H1 (cell line): ENCODE measurements around the gene GMCL2. TPM values are rescaled to one million over a fixed set of nuclear protein-coding genes. Genes with fewer than 3 reads are reported as not detected.

Experiments used
- CTCF ChIA-PET: fragments of 300-600 bp; sonication (Branson Sonifier 250); formaldehyde crosslinking; loops from one replicate; lab custom pipeline; 2021; ENCODE audit not compliant: partially characterized antibody; lab: Charles Lee
- POLR2A ChIA-PET: fragments of 300-600 bp; sonication (Branson Sonifier 250); formaldehyde crosslinking; loops from one replicate; lab custom pipeline; 2021; ENCODE audit warnings: inconsistent platforms; ENCODE audit not compliant: partially characterized antibody; lab: Charles Lee
- DNase-seq, 2 experiments: peaks; one replicate each; pipeline versions ENCODE4 v3.0.0 to v3.0.0-alpha.2; 2010 to 2022; ENCODE audit warnings: low spot score in 2 of 2, low read depth in 1 of 2, mixed read lengths in 1 of 2
- FAIRE-seq: peaks from 2 replicates; lab custom pipeline; 2011; peaks lifted over from hg19 to GRCh38; lab: Jason Lieb, UNC
- H2AFZ ChIP-seq: 2 replicates; pipeline ENCODE4 v1.8.1; 2012; ENCODE audit warnings: low read length, inconsistent platforms
- H2AK5ac ChIP-seq: 2 replicates; pipeline ENCODE4 v1.6.1; 2013; ENCODE audit warnings: low read depth, low read length
- H2BK120ac ChIP-seq: replicated peaks from 2 replicates; pipeline ENCODE3; 2013; ENCODE audit warnings: low read depth, low read length, inconsistent platforms
- H2BK12ac ChIP-seq: 2 replicates; pipeline ENCODE4 v1.6.1; 2013; ENCODE audit warnings: low read depth, low read length
- H2BK15ac ChIP-seq: 2 replicates; pipeline ENCODE4 v1.6.1; 2013; ENCODE audit warnings: low read length
- H2BK20ac ChIP-seq: 2 replicates; pipeline ENCODE4 v1.6.1; 2013; ENCODE audit warnings: low read length
- H2BK5ac ChIP-seq: 2 replicates; pipeline ENCODE4 v1.6.1; 2013; ENCODE audit warnings: low read depth, low read length
- H3K14ac ChIP-seq: 2 replicates; pipeline ENCODE4 v1.6.1; 2013; ENCODE audit warnings: inconsistent platforms; ENCODE audit not compliant: insufficient read length
- H3K18ac ChIP-seq: 2 replicates; pipeline ENCODE4 v1.6.1; 2013; ENCODE audit warnings: low read length; ENCODE audit errors: extremely low read depth
- H3K23ac ChIP-seq: 2 replicates; pipeline ENCODE4 v1.6.1; 2013; ENCODE audit warnings: inconsistent platforms; ENCODE audit not compliant: insufficient read length
- H3K23me2 ChIP-seq: 2 replicates; pipeline ENCODE4 v1.6.1; 2013; ENCODE audit warnings: low read depth, low read length
- H3K27ac ChIP-seq: 2 replicates; pipeline ENCODE4 v1.6.1; 2011; ENCODE audit warnings: low read depth, low read length, inconsistent platforms
- H3K27me3 ChIP-seq, 4 experiments: replicated peaks in 1 of 4; 1 replicate in 1 of 4; 2 replicates in 3 of 4; pipeline versions ENCODE4 v1.6.1 to v1.8.1; 2011 to 2013; ENCODE audit warnings: low read length in 3 of 4, mild to moderate bottlenecking in 3 of 4, inconsistent platforms in 2 of 4, mixed read lengths in 2 of 4, moderate library complexity in 1 of 4; ENCODE audit not compliant: control insufficient read depth in 3 of 4, insufficient read depth in 3 of 4; ENCODE audit errors: extremely low read depth in 1 of 4
- H3K36me3 ChIP-seq, 4 experiments: 2 replicates each; pipeline versions ENCODE4 v1.6.1 to v1.8.1; 2011 to 2013; ENCODE audit warnings: mild to moderate bottlenecking in 4 of 4, low read length in 3 of 4, moderate library complexity in 2 of 4, control low read depth in 1 of 4, inconsistent platforms in 1 of 4; ENCODE audit not compliant: insufficient read depth in 4 of 4, control insufficient read depth in 2 of 4
- H3K4ac ChIP-seq: replicated peaks from 2 replicates; pipeline ENCODE3; 2013; ENCODE audit warnings: low read length, low read depth, mixed read lengths, inconsistent platforms; ENCODE audit not compliant: insufficient read length
- H3K4me1 ChIP-seq, 4 experiments: replicated peaks in 1 of 4; 1 replicate in 1 of 4; 2 replicates in 3 of 4; pipeline versions ENCODE4 v1.6.1 to v1.8.1; 2011 to 2013; ENCODE audit warnings: low read length in 3 of 4, inconsistent platforms in 2 of 4, mixed read lengths in 1 of 4; ENCODE audit not compliant: insufficient read depth in 4 of 4, control insufficient read depth in 3 of 4
- H3K4me2 ChIP-seq, 2 experiments: 2 replicates each; pipeline versions ENCODE4 v1.6.1 to v1.8.1; 2011 to 2013; ENCODE audit warnings: low read depth in 2 of 2, low read length in 2 of 2, control low read depth in 1 of 2, inconsistent platforms in 1 of 2, mild to moderate bottlenecking in 1 of 2; ENCODE audit not compliant: insufficient read depth in 1 of 2
- H3K4me3 ChIP-seq, 4 experiments: fragments of 200-600, 300-600 bp in 1 of 4; sonication (generic), shearing (Covaris generic), sonication (Bioruptor Twin) in 1 of 4; 2 replicates each; pipeline versions ENCODE4 v1.5.1 to v1.8.1; 2011 to 2016; ENCODE audit warnings: low read length in 4 of 4, low read depth in 3 of 4, control low read depth in 2 of 4, inconsistent platforms in 2 of 4, mild to moderate bottlenecking in 2 of 4, mixed read lengths in 1 of 4, moderate library complexity in 1 of 4; ENCODE audit not compliant: insufficient read depth in 2 of 4; ENCODE audit errors: extremely low read depth in 1 of 4
- H3K56ac ChIP-seq: replicated peaks from 2 replicates; pipeline ENCODE3; 2013; ENCODE audit warnings: low read depth, mild to moderate bottlenecking, mixed read lengths, low read length, inconsistent platforms; ENCODE audit not compliant: insufficient read length
- H3K79me1 ChIP-seq: 2 replicates; pipeline ENCODE4 v1.6.1; 2013; ENCODE audit warnings: low read depth, low read length, control low read depth
- H3K79me2 ChIP-seq, 2 experiments: 2 replicates each; pipeline versions ENCODE4 v1.6.1 to v1.8.1; 2012 to 2013; ENCODE audit warnings: low read length in 2 of 2, mild to moderate bottlenecking in 2 of 2, inconsistent platforms in 1 of 2; ENCODE audit not compliant: insufficient read depth in 2 of 2, control insufficient read depth in 1 of 2
- H3K9ac ChIP-seq, 4 experiments: replicated peaks in 1 of 4; 1 replicate in 1 of 4; 2 replicates in 3 of 4; pipeline versions ENCODE4 v1.6.1 to v1.8.1; 2011 to 2013; ENCODE audit warnings: low read depth in 3 of 4, low read length in 3 of 4, control low read depth in 2 of 4, mild to moderate bottlenecking in 2 of 4, moderate library complexity in 2 of 4, inconsistent platforms in 1 of 4; ENCODE audit errors: extremely low read depth in 1 of 4
- H3K9me3 ChIP-seq, 2 experiments: 2 replicates each; pipeline versions ENCODE4 v1.6.1 to v1.8.1; 2012 to 2013; ENCODE audit warnings: mild to moderate bottlenecking in 2 of 2, moderate library complexity in 2 of 2, control low read depth in 1 of 2, inconsistent platforms in 1 of 2, low read depth in 1 of 2, low read length in 1 of 2, mixed read lengths in 1 of 2; ENCODE audit not compliant: insufficient read depth in 2 of 2
- H4K20me1 ChIP-seq, 2 experiments: replicated peaks in 1 of 2; 2 replicates each; pipeline versions ENCODE3 to v1.8.1; 2011 to 2013; ENCODE audit warnings: inconsistent platforms in 2 of 2, low read length in 2 of 2, mild to moderate bottlenecking in 1 of 2; ENCODE audit not compliant: insufficient read depth in 2 of 2, control insufficient read depth in 1 of 2
- H4K5ac ChIP-seq: 2 replicates; pipeline ENCODE4 v1.6.1; 2013; ENCODE audit warnings: low read length, low read depth, mixed read lengths, inconsistent platforms; ENCODE audit not compliant: insufficient read length
- H4K8ac ChIP-seq: 2 replicates; pipeline ENCODE4 v1.8.0; 2013; ENCODE audit warnings: mild to moderate bottlenecking, moderate library complexity, low read length, inconsistent platforms; ENCODE audit not compliant: insufficient read depth; ENCODE audit errors: extremely low read depth
- H4K91ac ChIP-seq: replicated peaks from 2 replicates; pipeline ENCODE3; 2013; ENCODE audit warnings: low read length, mixed read lengths, inconsistent platforms; ENCODE audit not compliant: insufficient read length
- CBX5 ChIP-seq: fragments of 300-800, 300-1000 bp; sonication (generic); IDR thresholded peaks from 2 replicates; pipeline ENCODE4 v1.7.1; 2016; ENCODE audit warnings: antibody characterized with exemption, low read length, low read depth
- CHD1 ChIP-seq: IDR thresholded peaks from 2 replicates; pipeline ENCODE4 v1.6.1; 2012; ENCODE audit warnings: low read depth, low read length, improper control_type of control experiment
- CREB1 ChIP-seq: IDR thresholded peaks from 2 replicates; pipeline ENCODE4 v1.6.1; 2012; ENCODE audit warnings: inconsistent platforms
- RAD21 ChIP-seq, 2 experiments: IDR thresholded peaks in 1 of 2; conservative IDR thresholded peaks in 1 of 2; 2 replicates each; pipeline ENCODE4 v1.6.1; 2011; ENCODE audit warnings: low read depth in 2 of 2, low read length in 2 of 2, improper control_type of control experiment in 1 of 2, inconsistent platforms in 1 of 2, mild to moderate bottlenecking in 1 of 2, moderate library complexity in 1 of 2
- SP2 ChIP-seq: IDR thresholded peaks from 2 replicates; pipeline ENCODE4 v1.6.1; 2012; ENCODE audit warnings: mild to moderate bottlenecking, low read length, inconsistent platforms
- SUZ12 ChIP-seq: fragments of 200-600 bp; sonication (generic); IDR thresholded peaks from 2 replicates; pipeline ENCODE4 v1.6.1; 2012; ENCODE audit warnings: mild to moderate bottlenecking, inconsistent platforms, low read length, moderate library complexity, mixed read lengths
- TAF7 ChIP-seq: optimal IDR thresholded peaks from 2 replicates; pipeline ENCODE3; 2011; ENCODE audit warnings: low read depth, mild to moderate bottlenecking, inconsistent platforms, low read length, moderate library complexity, borderline replicate concordance
- WGBS, 2 experiments: shearing (Covaris generic) in 1 of 2; methylation state at CpG; one replicate each; pipeline versions ENCODE4 v1.1.6 to v1.1.7; 2013 to 2015; ENCODE audit warnings: low lambda C conversion rate in 2 of 2, mixed read lengths in 2 of 2, inconsistent platforms in 1 of 2, low coverage in 1 of 2, missing lambda C conversion rate in 1 of 2; ENCODE audit not compliant: insufficient replicate concordance in 2 of 2, insufficient coverage in 1 of 2, insufficient read length in 1 of 2; ENCODE audit errors: extremely low coverage in 1 of 2, missing lambda C conversion rate in 1 of 2; 5-methylcytosine and 5-hydroxymethylcytosine counted together
- polyA plus RNA-seq, 7 experiments: library from polyadenylated mRNA; depleted of rRNA in 3 of 7; stranded (reverse) in 5 of 7; unstranded in 2 of 7; fragments of >200 nt in 5 of 7; fragments of 200-250 nt in 2 of 7; gene quantifications; 1 replicate in 5 of 7; 2 replicates in 1 of 7; 4 replicates in 1 of 7; pipeline versions ENCODE4 v1.2.1 to v1.2.3, GENCODE V29; 2011 to 2013; ENCODE audit warnings: missing spikeins in 2 of 7, mixed read lengths in 2 of 7
- total RNA-seq: library from RNA; stranded (reverse); fragmentation: NEBNext Ultra II Directional; extraction: Animal tissue kit (Norgen Biotek cat#: 25700); gene quantifications from 2 replicates; pipeline ENCODE4 v1.2.1, GENCODE V29; 2021

Gene GMCL2
- total and polyA plus RNA-seq, 2 of the 8 experiments (the other 6 are each of a cell fraction or from before 2014, with no cell fraction given) = 0.13 TPM; not detected in 1

GRCh38 chr5:178216088-178216534 is 28.9 kb upstream of the GMCL2 start:
- Histone ChIP-seq H2BK20ac (no peak overlapping the region), H3K9ac (no peak overlapping the region; a peak in 1 of 7 replicates), H3K4me1 (peaks cover 0 to 5% (median 1%) of the 10 kb centered on the region in 4 experiments; a peak in 2 of 7 replicates), H2AK5ac (no peak overlapping the region), H3K36me3 (peaks cover 10 to 75% (median 31%) of the 10 kb centered on the region in 4 experiments), H3K23me2 (no peaks in the 10 kb centered on the region), H4K8ac (no peak overlapping the region), H2BK15ac (no peak overlapping the region), H3K27ac (no peak overlapping the region), H3K4me3 (no peak overlapping the region), H2BK12ac (no peak overlapping the region), H3K14ac (no peak overlapping the region), H2BK5ac (no peak overlapping the region), H3K79me1 (0 out of 2 replicates have a peak, but pooled peaks cover 2% of the 10 kb centered on the region), H3K4me2 (no peak overlapping the region), H3K56ac (no peak overlapping the region), H2BK120ac (no peak overlapping the region), H3K27me3 (no peaks in the 10 kb centered on the region), H4K5ac (no peak overlapping the region), H3K18ac (no peak overlapping the region), H3K4ac (no peak overlapping the region), H3K79me2 (no peaks in the 10 kb centered on the region), H3K23ac (no peak overlapping the region), H2AFZ (no peak overlapping the region), H3K9me3 (no peaks in the 10 kb centered on the region), H4K91ac (no peak overlapping the region), H4K20me1 (peaks cover 16 to 24% of the 10 kb centered on the region in 2 experiments)
- POLR2A ChIA-PET = interaction anchor here (0.8 to 31.3 kb wide), 8 partner anchors 9 to 85 kb away, joined by 3 to 985 read pairs (median 30); partner anchors contain the start of genes GMCL2, HNRNPAB, PHYKPL and RMND5B
- CTCF ChIA-PET = interaction anchor here (0.7 to 2.2 kb wide), 3 partner anchors 10 to 96 kb away, joined by 3 to 6 read pairs (median 3); no protein-coding TSS in a partner anchor
- FAIRE-seq = no peak
- 87% methylated on average over 5 of the region's 5 CpGs; no CpG with 5 or more reads in 1 of the 2 experiments for WGBS, 2 experiments
- no peak for DNase-seq
- no peak for TF ChIP-seq SUZ12
- no peak for TF ChIP-seq RAD21 (IDR thresholded peaks at IDR 0.05 in 1 of 2, conservative IDR thresholded peaks at IDR 0.05 in 1 of 2; ENCODE audit: low read depth in 2 of 2, low read length in 2 of 2)
- no peak for TF ChIP-seq CHD1
- no peak for TF ChIP-seq SP2
- TF ChIP-seq CBX5 = no peak
- TF ChIP-seq TAF7 = no peak
- no peak for TF ChIP-seq CREB1
